ENCODE data around the gene AGK. TPM values are rescaled to one million over a fixed set of nuclear protein-coding genes. Genes with fewer than 3 reads are reported as not detected.

AGK gene
- total RNA-seq, 1 donor from 2014 or later, result 147 TPM

DNA sequence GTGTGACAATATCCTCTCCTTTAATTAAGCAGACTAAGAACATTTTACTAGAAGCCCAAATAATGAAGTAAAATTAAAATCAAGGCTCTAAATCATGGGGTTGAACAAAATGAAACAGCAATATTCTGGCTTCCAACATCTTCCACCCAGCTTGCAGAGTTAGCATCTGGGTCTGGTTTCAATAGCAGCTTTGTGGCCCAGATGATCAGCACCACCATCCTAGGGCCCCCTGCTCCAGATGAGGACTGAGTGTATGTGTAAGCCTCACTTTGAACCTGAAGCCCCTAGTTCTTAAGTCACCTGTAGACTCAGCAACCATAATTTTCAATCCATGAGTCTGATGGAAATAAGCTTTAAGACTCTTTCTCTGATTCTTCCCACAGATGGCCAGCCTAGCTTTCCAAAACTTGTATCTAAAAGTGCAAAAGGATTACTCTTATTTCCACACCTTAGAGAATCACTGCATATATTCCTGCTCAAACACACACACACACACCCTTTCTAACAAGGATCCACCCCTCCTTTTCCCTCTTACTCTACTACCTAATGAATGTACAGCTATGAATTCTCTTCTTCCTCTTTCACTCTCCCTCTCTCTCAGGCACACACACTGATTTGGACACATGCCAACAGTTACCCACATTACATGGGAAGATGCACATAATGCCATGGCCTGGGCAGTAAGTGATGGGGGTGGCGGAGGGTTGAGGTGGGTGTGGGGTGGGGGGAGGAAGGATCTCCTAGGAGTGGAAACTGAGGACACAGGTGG is 147.2 kb downstream of the AGK start:
- H3K27me3 Mint-ChIP-seq (ENCODE audit: low read depth), result peaks cover 6% of the 10 kb centered on the region
- H3K27ac Mint-ChIP-seq, result no peak overlapping the region
- intact Hi-C loops (cut with micrococcal nuclease), result no loop called here
- H3K36me3 Mint-ChIP-seq (ENCODE audit: low read depth), result peaks cover 14% of the 10 kb centered on the region
- DNase-seq (ENCODE audit: low spot score), result no peak
- H3K4me3 Mint-ChIP-seq (ENCODE audit: low read depth), result no peak overlapping the region
- H3K9me3 Mint-ChIP-seq, result no peaks in the 10 kb centered on the region
- H3K4me1 Mint-ChIP-seq (ENCODE audit: low read depth), result peaks cover 32% of the 10 kb centered on the region

DNA sequence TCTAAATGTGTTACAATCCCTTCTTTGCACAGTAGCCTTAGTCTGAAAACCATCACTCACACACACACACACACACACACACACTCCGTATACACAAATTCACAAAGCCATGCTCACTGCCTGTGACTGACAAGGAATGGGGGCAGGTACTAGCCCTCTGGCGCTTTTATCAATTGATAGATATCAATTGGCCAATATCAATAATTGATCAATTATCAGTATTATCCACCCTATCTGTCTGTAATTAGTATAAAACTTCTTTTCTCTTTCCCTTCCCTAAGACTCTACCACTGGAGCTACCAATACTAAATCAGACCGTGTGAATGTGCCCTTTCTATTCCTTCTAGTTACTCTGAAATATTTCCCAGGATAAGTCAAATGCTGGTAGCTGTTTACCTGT is 148.7 kb downstream of the AGK start:
- no peak for DNase-seq (ENCODE audit: low spot score)
- intact Hi-C loops (cut with micrococcal nuclease), result loop anchor here (2.0 to 5.0 kb wide), 2 partner anchors 25 to 38 kb away; no protein-coding TSS in a partner anchor
- no peaks in the 10 kb centered on the region for H3K9me3 Mint-ChIP-seq
- H3K27me3 Mint-ChIP-seq (ENCODE audit: low read depth), result peaks cover 15% of the 10 kb centered on the region
- H3K4me1 Mint-ChIP-seq (ENCODE audit: low read depth), result peaks cover 32% of the 10 kb centered on the region
- H3K4me3 Mint-ChIP-seq (ENCODE audit: low read depth), result peak overlapping the region; percentile 68
- H3K27ac Mint-ChIP-seq, result no peak overlapping the region
- H3K36me3 Mint-ChIP-seq (ENCODE audit: low read depth), result peaks cover 10% of the 10 kb centered on the region

DNA sequence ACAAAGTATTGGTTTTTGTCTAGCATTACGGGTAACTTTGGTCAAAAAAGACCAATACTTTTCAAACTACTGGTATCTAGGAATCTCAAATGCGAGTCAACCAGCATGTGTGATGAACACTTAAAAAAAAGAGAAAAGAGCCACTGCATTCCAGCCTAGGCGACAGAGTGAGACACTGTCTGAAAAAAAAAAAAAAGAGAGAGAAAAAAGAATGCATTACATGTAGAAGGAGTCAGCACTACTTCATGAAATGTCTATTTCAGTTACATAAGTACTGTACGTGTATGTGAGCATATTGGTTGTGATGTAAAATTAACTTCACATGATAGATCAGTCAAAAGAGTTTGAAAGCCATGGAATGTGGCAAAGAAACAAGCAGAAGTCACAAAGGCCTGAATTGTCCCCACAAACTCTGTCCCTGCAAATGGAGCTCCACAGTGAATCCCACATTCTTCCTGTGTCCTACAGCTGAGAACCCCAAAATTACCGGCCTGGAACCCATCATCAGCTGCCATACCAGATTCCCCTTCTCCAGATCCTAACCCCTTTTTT is 149.2 kb downstream of the AGK start:
- Mint-ChIP-seq H3K9me3 (no peaks in the 10 kb centered on the region), H3K4me1 (ENCODE audit: low read depth) (peaks cover 32% of the 10 kb centered on the region), H3K36me3 (ENCODE audit: low read depth) (peaks cover 10% of the 10 kb centered on the region), H3K27ac (peak overlapping the region; percentile 58), H3K4me3 (ENCODE audit: low read depth) (peak overlapping the region; percentile 68), H3K27me3 (ENCODE audit: low read depth) (peaks cover 17% of the 10 kb centered on the region)
- no peak for DNase-seq (ENCODE audit: low spot score)
- intact Hi-C loops (cut with micrococcal nuclease), result loop anchor here (2.0 to 5.0 kb wide), 2 partner anchors 26 to 38 kb away; no protein-coding TSS in a partner anchor

DNA sequence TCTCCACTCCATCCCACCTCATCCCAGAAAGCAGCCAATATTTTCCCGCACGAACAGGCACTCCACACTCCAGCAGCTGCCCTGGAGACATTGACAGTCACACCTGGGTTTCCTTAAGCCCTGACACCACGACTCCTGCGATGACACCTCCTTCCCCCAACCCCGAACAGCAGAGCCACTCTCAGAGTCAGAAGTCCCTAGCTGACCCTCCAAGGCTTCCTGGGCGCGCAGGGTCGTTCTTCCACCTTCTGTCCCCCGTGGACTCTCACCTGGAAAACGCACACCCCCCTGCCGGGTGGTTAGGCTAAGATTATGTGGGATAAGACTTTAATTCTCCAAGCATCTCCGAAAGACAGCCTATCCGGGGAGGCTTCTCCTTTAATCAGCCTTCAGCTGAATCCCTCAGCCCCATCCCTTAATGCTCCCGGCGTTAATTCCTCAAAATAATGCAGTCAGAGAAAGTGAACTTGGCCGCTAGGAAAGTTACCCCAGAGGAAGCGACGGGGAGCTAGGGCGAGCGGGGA is 149.7 kb downstream of the AGK start:
- intact Hi-C loops (cut with micrococcal nuclease), result loop anchor here (2.0 to 5.0 kb wide), 2 partner anchors 26 to 39 kb away; no protein-coding TSS in a partner anchor
- peaks cover 32% of the 10 kb centered on the region for H3K4me1 Mint-ChIP-seq (ENCODE audit: low read depth)
- peaks cover 10% of the 10 kb centered on the region for H3K36me3 Mint-ChIP-seq (ENCODE audit: low read depth)
- DNase-seq (ENCODE audit: low spot score), result no peak
- peaks cover 18% of the 10 kb centered on the region for H3K27me3 Mint-ChIP-seq (ENCODE audit: low read depth)
- H3K9me3 Mint-ChIP-seq, result no peaks in the 10 kb centered on the region
- H3K27ac Mint-ChIP-seq, result peak overlapping the region; percentile 58
- peak overlapping the region; percentile 68 for H3K4me3 Mint-ChIP-seq (ENCODE audit: low read depth)

DNA sequence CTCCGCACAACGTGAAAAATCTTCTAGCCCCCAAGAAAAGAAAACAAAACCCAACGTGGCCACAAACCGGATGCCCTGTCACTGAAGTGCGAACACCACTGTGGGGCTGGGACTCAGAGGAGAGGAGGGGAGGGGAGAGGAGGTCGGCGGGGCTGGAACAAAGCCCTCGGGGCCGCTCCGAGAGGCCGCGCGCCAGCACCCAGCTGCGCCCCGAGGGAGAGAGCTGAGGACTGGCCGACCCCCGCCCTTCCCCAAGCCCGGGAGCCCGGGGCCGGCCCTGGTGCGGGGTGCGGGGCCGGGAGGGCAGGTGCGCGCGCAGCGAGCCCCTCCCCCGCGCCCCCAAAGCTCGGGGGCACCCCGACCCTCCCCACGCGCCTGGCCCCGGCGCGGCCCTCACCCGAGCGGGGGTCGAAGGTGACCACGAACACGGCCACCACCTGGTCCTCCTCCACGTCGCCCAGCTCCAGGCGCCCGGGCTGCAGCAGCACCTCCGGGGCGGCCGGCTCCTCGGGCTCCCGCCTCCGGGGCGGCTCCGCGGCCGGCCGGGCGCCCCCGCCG is 150.4 kb downstream of the AGK start:
- intact Hi-C loops (cut with micrococcal nuclease), result loop anchor here (1.0 to 5.0 kb wide), 3 partner anchors 27 to 39 kb away; partner anchors contain the start of gene SSBP1
- peak; percentile 65 for DNase-seq (ENCODE audit: low spot score)
- H3K27me3 Mint-ChIP-seq (ENCODE audit: low read depth), result peaks cover 18% of the 10 kb centered on the region
- peaks cover 32% of the 10 kb centered on the region for H3K4me1 Mint-ChIP-seq (ENCODE audit: low read depth)
- no peaks in the 10 kb centered on the region for H3K9me3 Mint-ChIP-seq
- peak overlapping the region; percentile 81 for H3K4me3 Mint-ChIP-seq (ENCODE audit: low read depth)
- peak overlapping the region; percentile 44 for H3K27ac Mint-ChIP-seq
- peaks cover 10% of the 10 kb centered on the region for H3K36me3 Mint-ChIP-seq (ENCODE audit: low read depth)

DNA sequence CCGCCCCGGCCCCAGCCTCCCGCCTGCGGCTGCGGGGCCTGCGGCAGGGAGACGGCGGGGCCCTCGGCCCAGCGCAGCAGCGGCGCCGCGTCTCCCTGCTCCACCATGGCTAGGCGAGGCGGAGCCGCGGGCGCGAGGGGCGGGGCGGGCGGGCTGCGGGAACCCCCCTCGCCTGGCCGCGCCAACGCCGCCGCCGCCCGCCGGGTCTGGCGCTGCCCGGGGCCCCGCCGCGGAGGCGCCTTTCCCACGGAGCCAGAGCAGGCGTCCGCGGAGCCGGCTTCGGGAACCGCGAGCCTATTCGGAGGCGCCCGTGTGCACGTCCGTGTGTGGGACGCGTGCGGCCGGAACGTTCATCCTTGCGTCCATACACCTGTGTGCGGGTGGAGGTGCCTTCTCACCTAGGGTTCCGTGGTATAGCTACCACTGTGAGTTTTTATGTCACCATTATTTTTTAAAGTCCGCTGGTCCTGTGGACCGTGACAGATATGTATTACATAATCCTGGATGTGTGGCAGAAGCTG is 150.9 kb downstream of the AGK start, which contains the start of gene DENND11:
DENND11 (minus strand) TSS at position 120 of the 521 bp plus-strand sequence; CDS start at position 107, 13 bp downstream.
- H3K36me3 Mint-ChIP-seq (ENCODE audit: low read depth), result peaks cover 10% of the 10 kb centered on the region
- H3K4me1 Mint-ChIP-seq (ENCODE audit: low read depth), result peaks cover 32% of the 10 kb centered on the region
- peak within 1 kb of the TSS; percentile 58 for H3K27ac Mint-ChIP-seq
- H3K27me3 Mint-ChIP-seq (ENCODE audit: low read depth), result peaks cover 20% of the 10 kb centered on the region
- H3K4me3 Mint-ChIP-seq (ENCODE audit: low read depth), result peak within 1 kb of the TSS; percentile 81
- DNase-seq (ENCODE audit: low spot score), result peak; percentile 36
- intact Hi-C loops (cut with micrococcal nuclease), result loop anchor here (1.0 to 5.0 kb wide), 2 partner anchors 36 to 40 kb away; partner anchors contain the start of gene SSBP1
- H3K9me3 Mint-ChIP-seq, result no peaks in the 10 kb centered on the region

- Mint-ChIP-seq H3K4me3 (ENCODE audit: low read depth) (no peak overlapping the region), H3K36me3 (ENCODE audit: low read depth) (peaks cover 10% of the 10 kb centered on the region)
These were observed 151.7 kb downstream of the AGK start for GRCh38 chr7:141702892-141703291.

GRCh38 chr7:141704112-141704511 is 152.9 kb downstream of the AGK start:
- peaks cover 23% of the 10 kb centered on the region for H3K27me3 Mint-ChIP-seq (ENCODE audit: low read depth)
- intact Hi-C loops (cut with micrococcal nuclease), result loop anchor here (5.0 kb wide), 1 partner anchor 42 kb away; no protein-coding TSS in a partner anchor
- peaks cover 21% of the 10 kb centered on the region for H3K4me1 Mint-ChIP-seq (ENCODE audit: low read depth)
- no peak overlapping the region for H3K4me3 Mint-ChIP-seq (ENCODE audit: low read depth)
- H3K36me3 Mint-ChIP-seq (ENCODE audit: low read depth), result peaks cover 10% of the 10 kb centered on the region
- H3K9me3 Mint-ChIP-seq, result no peaks in the 10 kb centered on the region
- no peak overlapping the region for H3K27ac Mint-ChIP-seq
- no peak for DNase-seq (ENCODE audit: low spot score)

More at GRCh38 chr7:141702892-141703291, 151.7 kb downstream of the AGK start:
- Mint-ChIP-seq H3K27me3 (ENCODE audit: low read depth) (peaks cover 23% of the 10 kb centered on the region), H3K27ac (no peak overlapping the region), H3K9me3 (no peaks in the 10 kb centered on the region), H3K4me1 (ENCODE audit: low read depth) (peaks cover 32% of the 10 kb centered on the region)
- no peak for DNase-seq (ENCODE audit: low spot score)
- intact Hi-C loops (cut with micrococcal nuclease), result loop anchor here (1.0 to 5.0 kb wide), 2 partner anchors 35 to 41 kb away; partner anchors contain the start of gene SSBP1

- peaks cover 17% of the 10 kb centered on the region for H3K4me1 Mint-ChIP-seq (ENCODE audit: low read depth)
- H3K36me3 Mint-ChIP-seq (ENCODE audit: low read depth), result peaks cover 10% of the 10 kb centered on the region
- H3K27ac Mint-ChIP-seq, result no peak overlapping the region
- intact Hi-C loops (cut with micrococcal nuclease), result loop anchor here (5.0 kb wide), 1 partner anchor 42 kb away; no protein-coding TSS in a partner anchor
- H3K27me3 Mint-ChIP-seq (ENCODE audit: low read depth), result peaks cover 23% of the 10 kb centered on the region
- H3K4me3 Mint-ChIP-seq (ENCODE audit: low read depth), result no peak overlapping the region
- DNase-seq (ENCODE audit: low spot score), result no peak
- no peaks in the 10 kb centered on the region for H3K9me3 Mint-ChIP-seq
These were observed 153.5 kb downstream of the AGK start for GRCh38 chr7:141704741-141705140.

Other genes with a start within 250 kb of the AGK start
- gene DENND11, start 150.8 kb downstream of the AGK start, total RNA-seq, result 32.0 and 32.8 TPM in 2 replicates
- gene WEE2, start 156.9 kb downstream of the AGK start, total RNA-seq, result 0.05 TPM in 1 of 2 replicates, not detected in the other
- 244 and 245 TPM in 2 replicates for gene SSBP1, start 186.9 kb downstream of the AGK start, total RNA-seq
- 1.2 and 1.5 TPM in 2 replicates for gene TAS2R3, start 212.7 kb downstream of the AGK start, total RNA-seq
- gene TAS2R4, start 225.3 kb downstream of the AGK start, total RNA-seq, result 0.78 and 0.94 TPM in 2 replicates
- 0.60 and 0.62 TPM in 2 replicates for gene TAS2R5, start 238.8 kb downstream of the AGK start, total RNA-seq